Measurements from ENCODE around the gene MMP15. TPM values are rescaled to one million over a fixed set of nuclear protein-coding genes. Genes with fewer than 3 reads are reported as not detected.

Gene MMP15
- total and polyA plus RNA-seq, 2 of the 13 experiments (the other 11 are each of a cell fraction or from before 2014, with no cell fraction given): 35.2 to 44.9 TPM

DNA sequence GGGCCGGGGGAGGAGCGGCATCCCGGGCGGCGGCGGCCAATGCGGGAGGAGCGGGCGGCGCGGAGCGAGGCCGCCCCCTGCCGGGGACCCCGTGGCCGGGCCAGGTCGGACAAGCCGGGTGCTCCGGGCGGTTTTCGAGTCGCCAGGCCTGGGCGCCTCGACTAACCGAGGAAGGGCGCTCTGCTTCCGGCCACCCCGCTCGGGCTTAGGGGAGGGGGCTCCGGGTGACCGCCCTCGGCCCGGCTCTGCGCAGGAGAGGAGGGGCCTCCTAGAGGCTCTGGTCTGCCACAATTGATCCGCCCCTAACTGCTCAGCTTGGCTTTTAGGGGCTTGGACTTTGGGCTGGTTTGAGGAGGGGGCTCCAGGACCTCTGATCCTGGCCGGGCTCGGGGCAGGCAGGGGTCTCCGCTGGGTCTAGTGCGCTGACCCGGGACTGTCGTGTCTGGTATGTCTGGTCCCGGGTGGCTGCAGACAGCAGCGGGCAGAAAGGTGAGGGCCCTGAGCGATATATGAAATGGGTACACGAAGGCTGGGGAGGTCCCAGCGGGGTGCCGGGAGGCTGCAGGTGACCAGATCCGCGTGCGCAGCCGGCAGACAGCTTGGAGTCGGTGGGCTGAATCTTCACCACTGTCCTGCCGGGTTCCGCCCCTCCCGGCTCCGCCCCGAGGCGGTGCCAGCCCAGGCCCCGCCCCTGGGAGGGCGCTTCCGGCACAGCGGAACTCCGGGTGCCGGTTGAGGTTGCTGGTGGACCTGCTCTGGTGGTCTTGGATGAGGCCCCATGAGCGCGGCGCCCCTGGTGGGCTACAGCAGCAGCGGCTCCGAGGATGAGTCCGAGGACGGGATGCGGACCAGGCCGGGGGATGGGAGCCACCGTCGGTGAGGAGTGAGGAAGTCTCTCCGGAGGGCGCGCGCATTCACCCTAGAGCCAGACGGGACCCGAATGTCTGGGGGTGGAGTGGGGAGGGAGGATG, 24.6 kb upstream of the MMP15 start, which contains the start of gene USB1 (continued):
- no peak for TF ChIP-seq PHF5A (CRISPR knock-in tag; IDR thresholded peaks at IDR 0.05; ENCODE audit: low read depth, unreplicated experiment)
- TF ChIP-seq ZBTB20 (CRISPR knock-in tag; IDR thresholded peaks at IDR 0.05; ENCODE audit: borderline replicate concordance, low read depth): peak; percentile 78; the same call in 1 of the 2 replicates
- peak; percentile 67; the same call in 1 of the 2 replicates for TF ChIP-seq HDAC2 (CRISPR knock-in tag; IDR thresholded peaks at IDR 0.05)
- TF ChIP-seq, protein P1, sequence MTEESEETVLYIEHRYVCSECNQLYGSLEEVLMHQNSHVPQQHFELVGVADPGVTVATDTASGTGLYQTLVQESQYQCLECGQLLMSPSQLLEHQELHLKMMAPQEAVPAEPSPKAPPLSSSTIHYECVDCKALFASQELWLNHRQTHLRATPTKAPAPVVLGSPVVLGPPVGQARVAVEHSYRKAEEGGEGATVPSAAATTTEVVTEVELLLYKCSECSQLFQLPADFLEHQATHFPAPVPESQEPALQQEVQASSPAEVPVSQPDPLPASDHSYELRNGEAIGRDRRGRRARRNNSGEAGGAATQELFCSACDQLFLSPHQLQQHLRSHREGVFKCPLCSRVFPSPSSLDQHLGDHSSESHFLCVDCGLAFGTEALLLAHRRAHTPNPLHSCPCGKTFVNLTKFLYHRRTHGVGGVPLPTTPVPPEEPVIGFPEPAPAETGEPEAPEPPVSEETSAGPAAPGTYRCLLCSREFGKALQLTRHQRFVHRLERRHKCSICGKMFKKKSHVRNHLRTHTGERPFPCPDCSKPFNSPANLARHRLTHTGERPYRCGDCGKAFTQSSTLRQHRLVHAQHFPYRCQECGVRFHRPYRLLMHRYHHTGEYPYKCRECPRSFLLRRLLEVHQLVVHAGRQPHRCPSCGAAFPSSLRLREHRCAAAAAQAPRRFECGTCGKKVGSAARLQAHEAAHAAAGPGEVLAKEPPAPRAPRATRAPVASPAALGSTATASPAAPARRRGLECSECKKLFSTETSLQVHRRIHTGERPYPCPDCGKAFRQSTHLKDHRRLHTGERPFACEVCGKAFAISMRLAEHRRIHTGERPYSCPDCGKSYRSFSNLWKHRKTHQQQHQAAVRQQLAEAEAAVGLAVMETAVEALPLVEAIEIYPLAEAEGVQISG (CRISPR knock-in tag; IDR thresholded peaks at IDR 0.05): 0 out of 2 replicates have a peak, but pooled peaks have one; percentile 52
- TF ChIP-seq ZNF607 (CRISPR knock-in tag; IDR thresholded peaks at IDR 0.05; ENCODE audit: borderline replicate concordance): peak; percentile 77; the same call in 1 of the 2 replicates
- no peak for TF ChIP-seq KDM4B (CRISPR knock-in tag; IDR thresholded peaks at IDR 0.05)
- peak; percentile 95 for TF ChIP-seq ELF1 (CRISPR knock-in tag; IDR thresholded peaks at IDR 0.05)
- TF ChIP-seq ZNF747 (CRISPR knock-in tag; IDR thresholded peaks at IDR 0.05; ENCODE audit: borderline replicate concordance): 0 out of 2 replicates have a peak, but pooled peaks have one; percentile 42
- TF ChIP-seq, protein P2, sequence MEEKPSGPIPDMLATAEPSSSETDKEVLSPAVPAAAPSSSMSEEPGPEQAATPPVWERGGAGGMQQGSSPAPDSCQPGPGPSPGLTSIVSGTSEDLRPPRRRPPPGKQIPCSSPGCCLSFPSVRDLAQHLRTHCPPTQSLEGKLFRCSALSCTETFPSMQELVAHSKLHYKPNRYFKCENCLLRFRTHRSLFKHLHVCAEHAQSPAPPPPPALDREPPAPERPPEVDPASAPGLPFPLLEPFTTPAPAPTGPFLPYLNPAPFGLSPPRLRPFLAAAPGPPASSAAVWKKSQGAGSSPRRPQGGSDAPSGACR (CRISPR knock-in tag; IDR thresholded peaks at IDR 0.05): no peak; the same call in 1 of the 2 replicates
- TF ChIP-seq ZC3H13 (CRISPR knock-in tag; IDR thresholded peaks at IDR 0.05): no peak
- TF ChIP-seq XBP1 (CRISPR knock-in tag; IDR thresholded peaks at IDR 0.05): no peak
- TF ChIP-seq ZNF329 (CRISPR knock-in tag; IDR thresholded peaks at IDR 0.05; ENCODE audit: low read depth): peak; percentile 25; the same call in 1 of the 2 replicates
- TF ChIP-seq ETV5 (CRISPR knock-in tag; IDR thresholded peaks at IDR 0.05; ENCODE audit: borderline replicate concordance): peak; percentile 90
- TF ChIP-seq TBP (CRISPR knock-in tag; IDR thresholded peaks at IDR 0.05): no peak
- peak; percentile 77 for TF ChIP-seq ISL2 (CRISPR knock-in tag; IDR thresholded peaks at IDR 0.05)
- TF ChIP-seq, protein P3, sequence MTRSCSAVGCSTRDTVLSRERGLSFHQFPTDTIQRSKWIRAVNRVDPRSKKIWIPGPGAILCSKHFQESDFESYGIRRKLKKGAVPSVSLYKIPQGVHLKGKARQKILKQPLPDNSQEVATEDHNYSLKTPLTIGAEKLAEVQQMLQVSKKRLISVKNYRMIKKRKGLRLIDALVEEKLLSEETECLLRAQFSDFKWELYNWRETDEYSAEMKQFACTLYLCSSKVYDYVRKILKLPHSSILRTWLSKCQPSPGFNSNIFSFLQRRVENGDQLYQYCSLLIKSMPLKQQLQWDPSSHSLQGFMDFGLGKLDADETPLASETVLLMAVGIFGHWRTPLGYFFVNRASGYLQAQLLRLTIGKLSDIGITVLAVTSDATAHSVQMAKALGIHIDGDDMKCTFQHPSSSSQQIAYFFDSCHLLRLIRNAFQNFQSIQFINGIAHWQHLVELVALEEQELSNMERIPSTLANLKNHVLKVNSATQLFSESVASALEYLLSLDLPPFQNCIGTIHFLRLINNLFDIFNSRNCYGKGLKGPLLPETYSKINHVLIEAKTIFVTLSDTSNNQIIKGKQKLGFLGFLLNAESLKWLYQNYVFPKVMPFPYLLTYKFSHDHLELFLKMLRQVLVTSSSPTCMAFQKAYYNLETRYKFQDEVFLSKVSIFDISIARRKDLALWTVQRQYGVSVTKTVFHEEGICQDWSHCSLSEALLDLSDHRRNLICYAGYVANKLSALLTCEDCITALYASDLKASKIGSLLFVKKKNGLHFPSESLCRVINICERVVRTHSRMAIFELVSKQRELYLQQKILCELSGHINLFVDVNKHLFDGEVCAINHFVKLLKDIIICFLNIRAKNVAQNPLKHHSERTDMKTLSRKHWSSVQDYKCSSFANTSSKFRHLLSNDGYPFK (CRISPR knock-in tag; IDR thresholded peaks at IDR 0.05; ENCODE audit: borderline replicate concordance): peak; percentile 57; the same call in 1 of the 2 replicates
- peak; percentile 66; the same call in 1 of the 2 replicates for TF ChIP-seq ZNF451 (CRISPR knock-in tag; IDR thresholded peaks at IDR 0.05)
- TF ChIP-seq MAF1 (CRISPR knock-in tag; IDR thresholded peaks at IDR 0.05; ENCODE audit: borderline replicate concordance): peak; percentile 75; the same call in 1 of the 2 replicates
- TF ChIP-seq ZNF343 (CRISPR knock-in tag; IDR thresholded peaks at IDR 0.05): no peak; the same call in none of the 2 replicates
- TF ChIP-seq HNF4A (CRISPR knock-in tag; IDR thresholded peaks at IDR 0.05): peak; percentile 47
- no peak for TF ChIP-seq FOXA3 (CRISPR knock-in tag; IDR thresholded peaks at IDR 0.05)
- TF ChIP-seq HMGA1 (CRISPR knock-in tag; conservative IDR thresholded peaks at IDR 0.05): no peak
- TF ChIP-seq ZFP36 (IDR thresholded peaks at IDR 0.05; ENCODE audit: borderline replicate concordance, low read depth, low read length, partially characterized antibody): no peak
- TF ChIP-seq ZNF121 (CRISPR knock-in tag; IDR thresholded peaks at IDR 0.05): peak; percentile 74; the same call in 1 of the 2 replicates

Measured in HepG2 (cell line).